Activated effector memory CD4-positive, alpha-beta T cell treated with anti-CD3 and anti-CD28 coated beads, Interleukin-2, amount 50 U/mL, for 16 hours (primary cell): Measurements from ENCODE around the gene TRIM17.

ENCODE experiments used
- DNase-seq: peaks from one replicate; pipeline ENCODE4 v3.0.0-alpha.2; 2020

TRIM17 gene

GRCh38 chr1:228416217-228416933 is at the start of gene TRIM17:
TSS of gene TRIM17 (minus strand) at chr1:228416861. CDS start at chr1:228415072, 1,789 bp downstream.
- peak; percentile 78 for DNase-seq

GRCh38 chr1:228465571-228466146 is 49.0 kb upstream of the TRIM17 start:
- peak; percentile 65 for DNase-seq

- peak; percentile 42 for DNase-seq
Observed at GRCh38 chr1:228465141-228465540, 48.5 kb upstream of the TRIM17 start.

- DNase-seq: peak; percentile 96
Observed at GRCh38 chr1:228464487-228464983, 47.9 kb upstream of the TRIM17 start.

GRCh38 chr1:228463559-228464455 is 47.1 kb upstream of the TRIM17 start:
- peak; percentile 86 for DNase-seq

GRCh38 chr1:228463009-228463558 is 46.4 kb upstream of the TRIM17 start:
- peak; percentile 36 for DNase-seq

- no peak for DNase-seq
Observed at GRCh38 chr1:228462560-228462959, 45.9 kb upstream of the TRIM17 start.

GRCh38 chr1:228460821-228461220 is 44.2 kb upstream of the TRIM17 start:
- no peak for DNase-seq

- DNase-seq: peak; percentile 84
Observed at GRCh38 chr1:228459091-228459993, 42.7 kb upstream of the TRIM17 start.

GRCh38 chr1:228457396-228458176 is 40.9 kb upstream of the TRIM17 start:
- peak; percentile 93 for DNase-seq

GRCh38 chr1:228457017-228457395 is 40.3 kb upstream of the TRIM17 start:
- DNase-seq: no peak

GRCh38 chr1:228456252-228457016 is 39.8 kb upstream of the TRIM17 start:
- DNase-seq: no peak

- DNase-seq: peak; percentile 28
Observed at GRCh38 chr1:228455715-228456114, 39.1 kb upstream of the TRIM17 start.

GRCh38 chr1:228454238-228454637 is 37.6 kb upstream of the TRIM17 start:
- DNase-seq: peak; percentile 9

GRCh38 chr1:228453614-228454013 is 37.0 kb upstream of the TRIM17 start:
- DNase-seq: peak; percentile 31

- peak; percentile 30 for DNase-seq
Observed at GRCh38 chr1:228453022-228453560, 36.4 kb upstream of the TRIM17 start.

GRCh38 chr1:228452194-228453021 is 35.7 kb upstream of the TRIM17 start:
- peak; percentile 60 for DNase-seq

GRCh38 chr1:228450200-228450599 is 33.5 kb upstream of the TRIM17 start:
- no peak for DNase-seq

- peak; percentile 3 for DNase-seq
Observed at GRCh38 chr1:228448372-228448771, 31.7 kb upstream of the TRIM17 start.
